ENCODE measurements around the gene ANKRD65.

Gene ANKRD65

DNA sequence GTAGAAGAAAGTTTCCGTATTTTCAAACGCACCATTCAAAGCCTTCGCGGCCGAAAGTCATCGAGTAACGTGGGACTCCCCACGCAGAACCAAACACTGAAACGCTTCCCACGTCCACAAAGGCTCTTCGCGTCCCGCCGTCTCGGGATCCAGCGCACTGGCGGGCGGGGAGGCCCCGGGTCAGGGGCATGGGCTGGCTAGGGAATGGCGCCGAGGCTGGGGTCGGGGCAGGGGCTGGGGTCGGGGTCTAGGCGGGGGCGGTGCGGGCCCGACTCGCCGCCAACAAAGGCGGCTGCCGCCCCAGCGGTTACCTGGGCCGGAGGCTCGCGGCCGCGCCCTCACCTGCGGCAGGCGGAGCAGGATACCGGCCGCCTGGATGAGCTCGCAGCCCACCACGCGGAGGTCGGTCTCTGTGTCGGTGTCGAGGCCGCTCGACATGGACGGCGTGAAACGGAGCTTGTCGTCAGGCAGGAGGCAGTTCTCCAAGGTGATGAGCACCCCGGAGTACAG is 22.3 kb downstream of the ANKRD65 start:
- TF ChIP-seq, protein P1, sequence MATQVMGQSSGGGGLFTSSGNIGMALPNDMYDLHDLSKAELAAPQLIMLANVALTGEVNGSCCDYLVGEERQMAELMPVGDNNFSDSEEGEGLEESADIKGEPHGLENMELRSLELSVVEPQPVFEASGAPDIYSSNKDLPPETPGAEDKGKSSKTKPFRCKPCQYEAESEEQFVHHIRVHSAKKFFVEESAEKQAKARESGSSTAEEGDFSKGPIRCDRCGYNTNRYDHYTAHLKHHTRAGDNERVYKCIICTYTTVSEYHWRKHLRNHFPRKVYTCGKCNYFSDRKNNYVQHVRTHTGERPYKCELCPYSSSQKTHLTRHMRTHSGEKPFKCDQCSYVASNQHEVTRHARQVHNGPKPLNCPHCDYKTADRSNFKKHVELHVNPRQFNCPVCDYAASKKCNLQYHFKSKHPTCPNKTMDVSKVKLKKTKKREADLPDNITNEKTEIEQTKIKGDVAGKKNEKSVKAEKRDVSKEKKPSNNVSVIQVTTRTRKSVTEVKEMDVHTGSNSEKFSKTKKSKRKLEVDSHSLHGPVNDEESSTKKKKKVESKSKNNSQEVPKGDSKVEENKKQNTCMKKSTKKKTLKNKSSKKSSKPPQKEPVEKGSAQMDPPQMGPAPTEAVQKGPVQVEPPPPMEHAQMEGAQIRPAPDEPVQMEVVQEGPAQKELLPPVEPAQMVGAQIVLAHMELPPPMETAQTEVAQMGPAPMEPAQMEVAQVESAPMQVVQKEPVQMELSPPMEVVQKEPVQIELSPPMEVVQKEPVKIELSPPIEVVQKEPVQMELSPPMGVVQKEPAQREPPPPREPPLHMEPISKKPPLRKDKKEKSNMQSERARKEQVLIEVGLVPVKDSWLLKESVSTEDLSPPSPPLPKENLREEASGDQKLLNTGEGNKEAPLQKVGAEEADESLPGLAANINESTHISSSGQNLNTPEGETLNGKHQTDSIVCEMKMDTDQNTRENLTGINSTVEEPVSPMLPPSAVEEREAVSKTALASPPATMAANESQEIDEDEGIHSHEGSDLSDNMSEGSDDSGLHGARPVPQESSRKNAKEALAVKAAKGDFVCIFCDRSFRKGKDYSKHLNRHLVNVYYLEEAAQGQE (IDR thresholded peaks at IDR 0.05; ENCODE audit: insufficient read depth in 1 of 2, low read depth in 2 of 2, low read length in 2 of 2): no peak
- TF ChIP-seq POLR2AphosphoS5 (IDR thresholded peaks at IDR 0.05; ENCODE audit: low read depth, low read length): no peak
- TF ChIP-seq TAF1 (IDR thresholded peaks at IDR 0.05; ENCODE audit: borderline replicate concordance, insufficient read depth, low read length): no peak
- no peak for TF ChIP-seq SIN3A (IDR thresholded peaks at IDR 0.05; ENCODE audit: borderline replicate concordance, insufficient read depth, low read length)
- no peak for TF ChIP-seq FOXP2 (optimal IDR thresholded peaks at IDR 0.05; ENCODE audit: borderline replicate concordance, extremely low read depth, extremely low read length, insufficient read depth)

DNA sequence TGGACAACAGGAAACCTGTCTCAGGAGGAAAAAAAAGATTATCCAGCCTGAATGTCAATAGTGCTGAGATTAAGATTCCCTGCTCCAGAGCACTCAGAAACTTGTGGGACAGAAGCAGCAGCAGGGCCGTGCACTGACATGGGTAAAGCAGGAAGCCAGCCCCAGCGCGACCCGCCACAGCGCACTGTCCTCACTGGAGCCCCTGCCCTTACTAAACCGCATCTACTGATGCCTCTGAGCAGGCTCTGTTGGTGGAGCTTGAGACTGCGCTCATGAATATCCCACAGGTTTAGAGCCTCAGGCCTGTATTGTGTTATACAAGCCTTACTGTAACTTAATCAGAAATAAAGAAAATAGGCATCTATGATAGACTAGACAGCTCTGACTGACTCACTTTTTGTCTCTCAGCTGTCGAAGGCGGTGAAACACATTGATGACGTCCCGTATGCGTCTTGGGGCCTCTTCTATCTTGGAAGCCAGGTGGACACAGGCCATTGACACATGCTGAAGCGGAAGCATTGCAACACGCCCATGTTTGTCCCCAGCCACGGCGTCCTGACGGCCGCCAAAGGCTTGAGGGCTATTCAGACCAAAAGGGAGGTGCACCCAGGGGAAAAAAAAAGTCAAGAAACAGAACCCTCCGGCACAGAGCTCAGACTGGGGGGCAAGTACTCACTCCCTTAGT is 23.1 kb downstream of the ANKRD65 start:
- TF ChIP-seq, protein P1 (IDR thresholded peaks at IDR 0.05; ENCODE audit: insufficient read depth in 1 of 2, low read depth in 2 of 2, low read length in 2 of 2): no peak
- TF ChIP-seq FOXP2 (optimal IDR thresholded peaks at IDR 0.05; ENCODE audit: borderline replicate concordance, extremely low read depth, extremely low read length, insufficient read depth) (no peak), TAF1 (IDR thresholded peaks at IDR 0.05; ENCODE audit: borderline replicate concordance, insufficient read depth, low read length) (no peak), SIN3A (IDR thresholded peaks at IDR 0.05; ENCODE audit: borderline replicate concordance, insufficient read depth, low read length) (no peak), POLR2AphosphoS5 (IDR thresholded peaks at IDR 0.05; ENCODE audit: low read depth, low read length) (no peak)

DNA sequence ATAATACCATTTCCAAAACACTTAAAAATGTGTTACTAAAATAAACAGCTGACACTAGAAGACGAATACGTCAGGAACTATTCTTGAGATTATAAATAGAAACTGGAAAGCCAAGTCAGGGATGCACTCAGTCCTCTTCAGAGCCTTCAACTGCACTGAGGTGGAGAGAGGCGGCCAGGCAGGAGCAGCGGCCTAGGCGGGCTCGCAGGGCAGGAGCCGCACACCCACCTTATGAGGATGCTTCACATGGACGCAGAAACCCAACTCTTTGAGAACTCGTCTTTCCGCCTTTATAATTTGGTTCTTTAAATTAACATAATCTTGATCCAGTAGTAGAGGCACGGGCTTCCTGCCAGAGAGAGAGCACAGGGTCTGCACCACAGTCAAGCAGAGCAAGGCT is 25.9 kb downstream of the ANKRD65 start:
- TF ChIP-seq FOXP2 (optimal IDR thresholded peaks at IDR 0.05; ENCODE audit: borderline replicate concordance, extremely low read depth, extremely low read length, insufficient read depth): no peak
- TF ChIP-seq POLR2AphosphoS5 (IDR thresholded peaks at IDR 0.05; ENCODE audit: low read depth, low read length): no peak
- TF ChIP-seq, protein P1 (IDR thresholded peaks at IDR 0.05; ENCODE audit: insufficient read depth in 1 of 2, low read depth in 2 of 2, low read length in 2 of 2): no peak
- TF ChIP-seq SIN3A (IDR thresholded peaks at IDR 0.05; ENCODE audit: borderline replicate concordance, insufficient read depth, low read length): no peak
- no peak for TF ChIP-seq TAF1 (IDR thresholded peaks at IDR 0.05; ENCODE audit: borderline replicate concordance, insufficient read depth, low read length)

DNA sequence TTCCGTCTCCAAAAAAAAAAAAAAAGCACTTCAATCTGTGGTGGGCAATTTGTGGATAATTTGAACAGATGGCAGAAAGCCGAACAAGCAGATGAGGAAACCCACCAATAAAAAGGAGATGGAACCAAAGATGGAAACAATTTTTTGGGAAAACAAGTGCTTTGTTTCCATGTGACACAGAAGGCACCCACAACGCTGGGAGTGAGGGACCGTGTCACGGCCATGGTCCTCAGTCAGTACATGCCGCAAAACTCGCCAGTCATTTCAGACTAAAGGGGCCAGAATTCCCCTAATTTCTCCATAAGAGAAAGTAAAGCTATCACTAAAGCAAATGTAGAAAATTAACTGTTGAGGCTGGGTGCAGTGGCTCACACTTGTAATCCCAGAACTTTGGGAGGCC is 27.0 kb downstream of the ANKRD65 start:
- no peak for TF ChIP-seq FOXP2 (optimal IDR thresholded peaks at IDR 0.05; ENCODE audit: borderline replicate concordance, extremely low read depth, extremely low read length, insufficient read depth)
- no peak for TF ChIP-seq TAF1 (IDR thresholded peaks at IDR 0.05; ENCODE audit: borderline replicate concordance, insufficient read depth, low read length)
- TF ChIP-seq POLR2AphosphoS5 (IDR thresholded peaks at IDR 0.05; ENCODE audit: low read depth, low read length): no peak
- TF ChIP-seq SIN3A (IDR thresholded peaks at IDR 0.05; ENCODE audit: borderline replicate concordance, insufficient read depth, low read length): no peak
- TF ChIP-seq, protein P1 (IDR thresholded peaks at IDR 0.05; ENCODE audit: insufficient read depth in 1 of 2, low read depth in 2 of 2, low read length in 2 of 2): no peak

Measured in PFSK-1 (cell line).